ENCODE results near the gene BCAS3.

DNA sequence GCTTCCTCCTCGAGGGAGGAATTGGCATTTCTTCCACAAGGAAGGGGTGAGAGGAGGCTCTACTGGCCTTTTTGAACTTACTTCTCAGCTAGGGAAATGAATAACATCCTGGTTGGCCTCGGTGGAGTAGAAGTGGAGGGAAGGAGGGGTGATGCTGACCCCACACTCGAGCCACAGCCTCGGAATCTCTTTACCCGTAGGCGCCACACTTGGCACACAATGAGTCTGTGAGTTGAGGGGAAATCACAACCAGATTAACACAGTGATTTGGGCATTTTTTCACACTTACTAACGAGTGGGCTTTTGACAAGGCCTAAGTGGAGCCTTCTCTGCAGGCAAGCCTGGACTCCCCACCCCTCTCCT is 674.7 kb downstream of the BCAS3 start:
- TF ChIP-seq POLR2A (IDR thresholded peaks at IDR 0.05; ENCODE audit: low read length) (no peak), GATA1 (IDR thresholded peaks at IDR 0.05; ENCODE audit: low read depth, low read length) (no peak)

All from erythroblast (primary cell).